ENCODE data around the gene CHSY3.

The CHSY3 gene

DNA sequence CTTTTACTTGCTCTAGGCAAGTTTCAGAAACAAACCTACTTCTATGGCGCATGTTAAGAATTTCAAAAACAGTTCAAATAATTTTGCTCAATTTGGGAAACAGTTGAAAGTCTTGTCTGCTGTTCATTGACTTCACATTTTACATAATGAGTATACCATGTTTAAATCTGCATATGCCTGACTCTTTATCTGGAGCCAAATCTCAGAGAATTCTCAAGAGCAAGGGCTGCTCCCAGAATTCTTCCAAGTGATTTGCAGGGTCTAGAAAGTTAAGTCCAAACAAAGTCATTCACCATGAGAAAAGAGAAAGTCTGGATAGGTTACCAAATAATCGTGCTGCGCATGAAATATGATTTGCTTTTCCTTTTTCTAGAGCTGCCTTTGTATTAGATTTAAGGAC, 160.2 kb downstream of the CHSY3 start:
- Histone ChIP-seq H3K4me2 (ENCODE audit: low read length) (no peak overlapping the region), H3K4me1 (ENCODE audit: insufficient read depth, low read length, severe bottlenecking) (no peaks in the 10 kb centered on the region), H3F3A (ENCODE audit: insufficient read depth, low read length) (no peaks in the 10 kb centered on the region), H3K27ac (ENCODE audit: low read depth, low read length, poor library complexity, severe bottlenecking) (no peak overlapping the region), H3K9ac (ENCODE audit: low read length) (no peak overlapping the region), H3K79me2 (ENCODE audit: insufficient read depth, low read length) (no peaks in the 10 kb centered on the region), H3K9me2 (ENCODE audit: low read depth, low read length) (no peaks in the 10 kb centered on the region), H3K27me3 (ENCODE audit: insufficient read depth, low read length) (no peaks in the 10 kb centered on the region), H3K4me3 (ENCODE audit: low read depth, low read length, poor library complexity, severe bottlenecking) (no peak overlapping the region), H3K36me3 (ENCODE audit: insufficient read depth, low read length) (no peaks in the 10 kb centered on the region), H2AFZ (ENCODE audit: low read length) (no peak overlapping the region), H4K20me1 (ENCODE audit: insufficient read depth, low read length) (no peaks in the 10 kb centered on the region), H3K9me3 (ENCODE audit: low read length) (no peaks in the 10 kb centered on the region)
- no peak for TF ChIP-seq EZH2 (IDR thresholded peaks at IDR 0.05; ENCODE audit: borderline replicate concordance, low read length)
- TF ChIP-seq, protein P1, sequence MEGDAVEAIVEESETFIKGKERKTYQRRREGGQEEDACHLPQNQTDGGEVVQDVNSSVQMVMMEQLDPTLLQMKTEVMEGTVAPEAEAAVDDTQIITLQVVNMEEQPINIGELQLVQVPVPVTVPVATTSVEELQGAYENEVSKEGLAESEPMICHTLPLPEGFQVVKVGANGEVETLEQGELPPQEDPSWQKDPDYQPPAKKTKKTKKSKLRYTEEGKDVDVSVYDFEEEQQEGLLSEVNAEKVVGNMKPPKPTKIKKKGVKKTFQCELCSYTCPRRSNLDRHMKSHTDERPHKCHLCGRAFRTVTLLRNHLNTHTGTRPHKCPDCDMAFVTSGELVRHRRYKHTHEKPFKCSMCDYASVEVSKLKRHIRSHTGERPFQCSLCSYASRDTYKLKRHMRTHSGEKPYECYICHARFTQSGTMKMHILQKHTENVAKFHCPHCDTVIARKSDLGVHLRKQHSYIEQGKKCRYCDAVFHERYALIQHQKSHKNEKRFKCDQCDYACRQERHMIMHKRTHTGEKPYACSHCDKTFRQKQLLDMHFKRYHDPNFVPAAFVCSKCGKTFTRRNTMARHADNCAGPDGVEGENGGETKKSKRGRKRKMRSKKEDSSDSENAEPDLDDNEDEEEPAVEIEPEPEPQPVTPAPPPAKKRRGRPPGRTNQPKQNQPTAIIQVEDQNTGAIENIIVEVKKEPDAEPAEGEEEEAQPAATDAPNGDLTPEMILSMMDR (IDR thresholded peaks at IDR 0.05; ENCODE audit: low read length), result no peak

DNA sequence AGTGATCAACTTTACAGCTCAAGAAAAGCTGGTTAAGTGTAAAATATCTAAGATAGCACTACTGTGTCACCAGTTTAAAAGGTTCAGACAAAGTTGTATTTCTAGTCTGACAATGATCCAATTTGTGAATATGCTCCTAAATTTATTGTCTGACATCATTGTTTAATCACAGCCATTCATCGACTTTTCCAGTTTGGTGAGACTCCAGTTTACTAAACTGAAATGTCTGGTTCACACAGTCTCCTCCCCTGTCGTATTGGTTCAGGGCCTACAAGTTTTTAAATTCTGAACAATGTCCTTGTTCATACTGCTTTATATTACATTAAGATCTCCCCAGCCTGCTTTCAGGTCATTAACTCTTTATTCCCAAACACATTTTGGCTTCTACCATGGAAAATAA, 161.4 kb downstream of the CHSY3 start:
- Histone ChIP-seq H3K4me2 (ENCODE audit: low read length) (no peak overlapping the region), H3F3A (ENCODE audit: insufficient read depth, low read length) (no peaks in the 10 kb centered on the region), H3K27me3 (ENCODE audit: insufficient read depth, low read length) (no peaks in the 10 kb centered on the region)

DNA sequence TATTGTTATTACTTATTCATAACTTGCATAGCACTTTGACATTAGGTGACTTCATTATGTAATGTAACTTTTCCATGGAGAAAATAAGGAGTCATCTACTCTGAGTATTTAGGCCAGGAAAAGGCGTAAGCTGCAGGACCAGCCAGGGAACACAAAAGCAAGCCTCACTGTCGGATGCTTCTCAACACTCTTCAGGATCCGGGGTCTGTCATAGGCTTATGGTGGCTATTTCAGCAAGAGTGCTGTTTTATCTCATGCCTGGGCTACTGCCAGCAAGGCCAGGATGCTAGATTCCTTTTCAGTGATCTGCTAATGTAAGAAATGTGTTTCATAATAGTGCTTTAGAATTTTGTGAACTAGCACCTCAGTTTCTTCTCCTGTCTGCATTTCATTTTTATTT, 162.4 kb downstream of the CHSY3 start:
- no peaks in the 10 kb centered on the region for H3K9me3 ChIP-seq (ENCODE audit: low read length)
- no peaks in the 10 kb centered on the region for H3F3A ChIP-seq (ENCODE audit: insufficient read depth, low read length)
- no peaks in the 10 kb centered on the region for H3K79me2 ChIP-seq (ENCODE audit: insufficient read depth, low read length)
- no peak overlapping the region for H3K4me2 ChIP-seq (ENCODE audit: low read length)
- H4K20me1 ChIP-seq (ENCODE audit: insufficient read depth, low read length), result no peaks in the 10 kb centered on the region
- no peaks in the 10 kb centered on the region for H3K27me3 ChIP-seq (ENCODE audit: insufficient read depth, low read length)
- H3K9ac ChIP-seq (ENCODE audit: low read length), result no peak overlapping the region
- H3K27ac ChIP-seq (ENCODE audit: low read depth, low read length, poor library complexity, severe bottlenecking), result no peak overlapping the region
- H2AFZ ChIP-seq (ENCODE audit: low read length), result no peak overlapping the region
- H3K4me3 ChIP-seq (ENCODE audit: low read depth, low read length, poor library complexity, severe bottlenecking), result no peak overlapping the region
- no peaks in the 10 kb centered on the region for H3K36me3 ChIP-seq (ENCODE audit: insufficient read depth, low read length)
- H3K4me1 ChIP-seq (ENCODE audit: insufficient read depth, low read length, severe bottlenecking), result no peaks in the 10 kb centered on the region
- TF ChIP-seq, protein P1 (IDR thresholded peaks at IDR 0.05; ENCODE audit: low read length), result no peak
- TF ChIP-seq EZH2 (IDR thresholded peaks at IDR 0.05; ENCODE audit: borderline replicate concordance, low read length), result no peak
- H3K9me2 ChIP-seq (ENCODE audit: low read depth, low read length), result no peaks in the 10 kb centered on the region

More for the DNA sequence above, 161.4 kb downstream of the CHSY3 start:
- Histone ChIP-seq H3K36me3 (ENCODE audit: insufficient read depth, low read length) (no peaks in the 10 kb centered on the region), H3K9me3 (ENCODE audit: low read length) (no peaks in the 10 kb centered on the region), H3K9me2 (ENCODE audit: low read depth, low read length) (no peaks in the 10 kb centered on the region), H3K4me1 (ENCODE audit: insufficient read depth, low read length, severe bottlenecking) (no peaks in the 10 kb centered on the region), H3K4me3 (ENCODE audit: low read depth, low read length, poor library complexity, severe bottlenecking) (no peak overlapping the region), H3K27ac (ENCODE audit: low read depth, low read length, poor library complexity, severe bottlenecking) (no peak overlapping the region), H2AFZ (ENCODE audit: low read length) (no peak overlapping the region), H3K79me2 (ENCODE audit: insufficient read depth, low read length) (no peaks in the 10 kb centered on the region), H4K20me1 (ENCODE audit: insufficient read depth, low read length) (no peaks in the 10 kb centered on the region), H3K9ac (ENCODE audit: low read length) (no peak overlapping the region)
- TF ChIP-seq, protein P1 (IDR thresholded peaks at IDR 0.05; ENCODE audit: low read length), result no peak
- no peak for TF ChIP-seq EZH2 (IDR thresholded peaks at IDR 0.05; ENCODE audit: borderline replicate concordance, low read length)

All from OCI-LY1 (cell line).